Activated CD4-positive, alpha-beta T cell treated with anti-CD3 and anti-CD28 coated beads for 36 hours (primary cell): ENCODE data around the gene THRSP. TPM values are rescaled to one million over a fixed set of nuclear protein-coding genes. Genes with fewer than 3 reads are reported as not detected.
"Not testable (repeated sequence)": the region's sequence is repeated elsewhere in the genome, so short reads cannot be mapped to it uniquely, and the experiment has no call there.

ENCODE experiments used
- ATAC-seq: fragments of 200-7000 bp; cut with Tn5 transposase; one replicate; pipeline ENCODE4 v1.10.0; 2021; ENCODE audit warnings: mild to moderate bottlenecking, moderate library complexity
- CTCF ChIA-PET: fragments of 350-600 bp; sonication (Branson Sonifier 250); formaldehyde crosslinking; loops from one replicate; lab custom pipeline; 2021; ENCODE audit warnings: antibody characterized with exemption; lab: Charles Lee
- POLR2A ChIA-PET: fragments of 350-600 bp; sonication (Branson Sonifier 250); formaldehyde crosslinking; loops from one replicate; lab custom pipeline; 2021; ENCODE audit warnings: antibody characterized with exemption, inconsistent platforms; lab: Charles Lee
- DNase-seq: peaks from one replicate; pipeline ENCODE4 v3.0.0-alpha.2; 2020
- H3K27ac Mint-ChIP-seq: one replicate; pipeline ENCODE4 v1.8.0; 2021; ENCODE audit warnings: mixed read lengths
- H3K27me3 Mint-ChIP-seq: one replicate; pipeline ENCODE4 v1.8.0; 2021; ENCODE audit warnings: mixed read lengths
- H3K36me3 Mint-ChIP-seq: one replicate; pipeline ENCODE4 v1.8.0; 2021; ENCODE audit warnings: low read depth, mixed read lengths
- H3K4me1 Mint-ChIP-seq: one replicate; pipeline ENCODE4 v1.8.0; 2021; ENCODE audit warnings: mixed read lengths
- H3K4me3 Mint-ChIP-seq: one replicate; pipeline ENCODE4 v1.8.0; 2021; ENCODE audit warnings: mild to moderate bottlenecking, moderate library complexity, mixed read lengths
- H3K9me3 Mint-ChIP-seq: one replicate; pipeline ENCODE4 v1.8.0; 2021; ENCODE audit warnings: low read depth, mixed read lengths
- intact Hi-C, 2 experiments: fragments of 100-400 bp; cut with DNase I in 1 of 2; cut with micrococcal nuclease in 1 of 2; formaldehyde crosslinking; loops; one replicate each; pipeline versions ENCODE4 v1.14.2 to v1.15.1; 2022 to 2024; cut with DNase I, micrococcal nuclease
- total RNA-seq, 2 experiments: library from RNA; stranded (reverse); gene quantifications; one replicate each; pipeline ENCODE4 v1.2.3, GENCODE V29; 2021

The THRSP gene
- total RNA-seq, 2 experiments from 2014 or later, result not detected

GRCh38 chr11:78028423-78028822 lies 35.2 kb upstream of the THRSP start:
- H3K4me3 Mint-ChIP-seq, result not testable (repeated sequence)

GRCh38 chr11:78030429-78031325 lies 33.0 kb upstream of the THRSP start:
- no peaks in the 10 kb centered on the region for H3K4me1 Mint-ChIP-seq
- no peak overlapping the region for H3K4me3 Mint-ChIP-seq
- POLR2A ChIA-PET, result interaction anchor here (0.6 to 0.7 kb wide), 2 partner anchors 9 to 47 kb away, joined by 3 to 5 read pairs; no protein-coding TSS in a partner anchor
- CTCF ChIA-PET, result interaction anchor here (2.0 kb wide), 1 partner anchor 15 kb away, joined by 11 read pairs; no protein-coding TSS in a partner anchor
- H3K27ac Mint-ChIP-seq, result no peak overlapping the region
- H3K9me3 Mint-ChIP-seq, result peaks cover 2% of the 10 kb centered on the region
- no peaks in the 10 kb centered on the region for H3K27me3 Mint-ChIP-seq
- no peaks in the 10 kb centered on the region for H3K36me3 Mint-ChIP-seq
- intact Hi-C loops, result no loop called here
- ATAC-seq (no peak), DNase-seq (no peak)

More at GRCh38 chr11:78028423-78028822, 35.2 kb upstream of the THRSP start:
- DNase-seq, H3K4me1 Mint-ChIP-seq, ATAC-seq, H3K27me3 Mint-ChIP-seq, intact Hi-C loops, POLR2A ChIA-PET, H3K9me3 Mint-ChIP-seq, H3K27ac Mint-ChIP-seq, H3K36me3 Mint-ChIP-seq: not testable (repeated sequence)
- CTCF ChIA-PET, result interaction anchor here (0.7 kb wide), 1 partner anchor 9 kb away, joined by 3 read pairs; no protein-coding TSS in a partner anchor

- no peak for DNase-seq
- no peaks in the 10 kb centered on the region for H3K27me3 Mint-ChIP-seq
- no peaks in the 10 kb centered on the region for H3K36me3 Mint-ChIP-seq
- H3K4me3 Mint-ChIP-seq, result no peak overlapping the region
- POLR2A ChIA-PET, result no interaction called here
- H3K9me3 Mint-ChIP-seq, result peaks cover 2% of the 10 kb centered on the region
- no peak for ATAC-seq
- no peaks in the 10 kb centered on the region for H3K4me1 Mint-ChIP-seq
- H3K27ac Mint-ChIP-seq, result no peak overlapping the region
- intact Hi-C loops, result no loop called here
- CTCF ChIA-PET, result interaction anchor here (2.0 kb wide), 1 partner anchor 14 kb away, joined by 11 read pairs; no protein-coding TSS in a partner anchor
Measured at GRCh38 chr11:78031629-78032028, 32.0 kb upstream of the THRSP start.

GRCh38 chr11:78032090-78032489 lies 31.6 kb upstream of the THRSP start:
- no peaks in the 10 kb centered on the region for H3K36me3 Mint-ChIP-seq
- H3K27ac Mint-ChIP-seq, result no peak overlapping the region
- H3K27me3 Mint-ChIP-seq, result no peaks in the 10 kb centered on the region
- ChIA-PET POLR2A (no interaction called here), CTCF (interaction anchor here (2.0 kb wide), 1 partner anchor 14 kb away, joined by 11 read pairs; no protein-coding TSS in a partner anchor)
- ATAC-seq (no peak), DNase-seq (no peak)
- no peak overlapping the region for H3K4me3 Mint-ChIP-seq
- intact Hi-C loops, result no loop called here
- H3K9me3 Mint-ChIP-seq, result peaks cover 2% of the 10 kb centered on the region
- H3K4me1 Mint-ChIP-seq, result no peaks in the 10 kb centered on the region

GRCh38 chr11:78033040-78033439 lies 30.6 kb upstream of the THRSP start:
- ChIA-PET POLR2A (no interaction called here), CTCF (no interaction called here)
- ATAC-seq (no peak), DNase-seq (no peak)
- Mint-ChIP-seq H3K9me3 (no peaks in the 10 kb centered on the region), H3K27ac (no peak overlapping the region), H3K27me3 (no peaks in the 10 kb centered on the region), H3K36me3 (no peaks in the 10 kb centered on the region), H3K4me1 (no peaks in the 10 kb centered on the region), H3K4me3 (no peak overlapping the region)
- intact Hi-C loops, result no loop called here

- H3K4me3 Mint-ChIP-seq, result no peak overlapping the region
- no peaks in the 10 kb centered on the region for H3K9me3 Mint-ChIP-seq
- H3K4me1 Mint-ChIP-seq, result peaks cover 2% of the 10 kb centered on the region
- H3K36me3 Mint-ChIP-seq, result no peaks in the 10 kb centered on the region
- ChIA-PET CTCF (interaction anchor here (1.3 to 2.6 kb wide), 2 partner anchors 12 to 40 kb away, joined by 5 to 15 read pairs; partner anchors contain the start of gene INTS4), POLR2A (no interaction called here)
- intact Hi-C loops, result no loop called here
- no peaks in the 10 kb centered on the region for H3K27me3 Mint-ChIP-seq
- DNase-seq (no peak), ATAC-seq (no peak)
- no peak overlapping the region for H3K27ac Mint-ChIP-seq
Measured at GRCh38 chr11:78034623-78035022, 29.0 kb upstream of the THRSP start.

- no peaks in the 10 kb centered on the region for H3K36me3 Mint-ChIP-seq
- peaks cover 10% of the 10 kb centered on the region for H3K4me1 Mint-ChIP-seq
- no peaks in the 10 kb centered on the region for H3K27me3 Mint-ChIP-seq
- intact Hi-C loops, result no loop called here
- H3K27ac Mint-ChIP-seq, result no peak overlapping the region
- H3K9me3 Mint-ChIP-seq, result no peaks in the 10 kb centered on the region
- CTCF ChIA-PET, result interaction anchor here (0.6 to 2.6 kb wide), 3 partner anchors 10 to 341 kb away, joined by 3 to 15 read pairs (median 3); no protein-coding TSS in a partner anchor
- no peak for ATAC-seq
- DNase-seq, result no peak
- H3K4me3 Mint-ChIP-seq, result no peak overlapping the region
- POLR2A ChIA-PET, result interaction anchor here (0.6 kb wide), 1 partner anchor 53 kb away, joined by 5 read pairs; no protein-coding TSS in a partner anchor
Measured at GRCh38 chr11:78036313-78036712, 27.3 kb upstream of the THRSP start.

- intact Hi-C loops, result no loop called here
- ATAC-seq (no peak), DNase-seq (no peak)
- Mint-ChIP-seq H3K9me3 (no peaks in the 10 kb centered on the region), H3K36me3 (no peaks in the 10 kb centered on the region), H3K27me3 (no peaks in the 10 kb centered on the region), H3K4me3 (no peak overlapping the region), H3K4me1 (peaks cover 10% of the 10 kb centered on the region), H3K27ac (no peak overlapping the region)
- CTCF ChIA-PET, result interaction anchor here (0.7 to 2.6 kb wide), 4 partner anchors 9 to 54 kb away, joined by 3 to 15 read pairs (median 4); no protein-coding TSS in a partner anchor
- POLR2A ChIA-PET, result no interaction called here
Measured at GRCh38 chr11:78037056-78037455, 26.6 kb upstream of the THRSP start.

GRCh38 chr11:78037825-78038620 lies 25.6 kb upstream of the THRSP start:
- no peaks in the 10 kb centered on the region for H3K27me3 Mint-ChIP-seq
- no peaks in the 10 kb centered on the region for H3K9me3 Mint-ChIP-seq
- CTCF ChIA-PET, result interaction anchor here (0.7 to 1.2 kb wide), 2 partner anchors 8 to 10 kb away, joined by 3 to 6 read pairs; no protein-coding TSS in a partner anchor
- POLR2A ChIA-PET, result no interaction called here
- ATAC-seq, result no peak
- H3K27ac Mint-ChIP-seq, result no peak overlapping the region
- H3K4me1 Mint-ChIP-seq, result peaks cover 10% of the 10 kb centered on the region
- intact Hi-C loops, result no loop called here
- no peak for DNase-seq
- H3K4me3 Mint-ChIP-seq, result no peak overlapping the region
- H3K36me3 Mint-ChIP-seq, result no peaks in the 10 kb centered on the region

GRCh38 chr11:78038697-78039313 lies 24.9 kb upstream of the THRSP start:
- no peak overlapping the region for H3K4me3 Mint-ChIP-seq
- no peak overlapping the region for H3K27ac Mint-ChIP-seq
- ChIA-PET CTCF (interaction anchor here (1.1 kb wide), 1 partner anchor 42 kb away, joined by 6 read pairs; no protein-coding TSS in a partner anchor), POLR2A (interaction anchor here (0.7 to 1.4 kb wide), 2 partner anchors 44 to 534 kb away, joined by 3 to 4 read pairs; no protein-coding TSS in a partner anchor)
- intact Hi-C loops, result no loop called here
- DNase-seq (no peak), ATAC-seq (no peak)
- no peaks in the 10 kb centered on the region for H3K9me3 Mint-ChIP-seq
- no peaks in the 10 kb centered on the region for H3K36me3 Mint-ChIP-seq
- H3K4me1 Mint-ChIP-seq, result peaks cover 10% of the 10 kb centered on the region
- no peaks in the 10 kb centered on the region for H3K27me3 Mint-ChIP-seq
